Measurements from ENCODE around the gene RUSF1. TPM values are rescaled to one million over a fixed set of nuclear protein-coding genes. Genes with fewer than 3 reads are reported as not detected.
"Not testable (repeated sequence)": the region's sequence is repeated elsewhere in the genome, so short reads cannot be mapped to it uniquely, and the experiment has no call there.

RUSF1 gene
- 39.8 and 62.3 TPM in 2 replicates for total RNA-seq

GRCh38 chr16:31507929-31508705 lies at the start of gene RUSF1:
Gene RUSF1 (minus strand): TSS chr16:31508391. CDS start chr16:31508373, 18 bp downstream.
- peak; percentile 61 for DNase-seq (ENCODE audit: low read depth)

GRCh38 chr16:31542763-31543162 lies 34.6 kb upstream of the RUSF1 start:
- DNase-seq (ENCODE audit: low read depth) = no peak

GRCh38 chr16:31539762-31540161 lies 31.6 kb upstream of the RUSF1 start:
- DNase-seq (ENCODE audit: low read depth) = not testable (repeated sequence)

GRCh38 chr16:31538243-31538598 lies 30.0 kb upstream of the RUSF1 start:
- DNase-seq (ENCODE audit: low read depth) = not testable (repeated sequence)

- DNase-seq (ENCODE audit: low read depth) = peak; percentile 4
These were observed 29.4 kb upstream of the RUSF1 start for GRCh38 chr16:31537362-31538242.

GRCh38 chr16:31536804-31537361 lies 28.7 kb upstream of the RUSF1 start:
- DNase-seq (ENCODE audit: low read depth) = no peak

- DNase-seq (ENCODE audit: low read depth) = no peak
These were observed 27.5 kb upstream of the RUSF1 start for GRCh38 chr16:31535737-31536136.

- no peak for DNase-seq (ENCODE audit: low read depth)
These were observed 24.7 kb upstream of the RUSF1 start for GRCh38 chr16:31532896-31533295.

- no peak for DNase-seq (ENCODE audit: low read depth)
These were observed 23.9 kb upstream of the RUSF1 start for GRCh38 chr16:31532120-31532519.

- no peak for DNase-seq (ENCODE audit: low read depth)
These were observed 22.9 kb upstream of the RUSF1 start for GRCh38 chr16:31531096-31531495.

- no peak for DNase-seq (ENCODE audit: low read depth)
These were observed 22.2 kb upstream of the RUSF1 start for GRCh38 chr16:31530405-31530804.

- DNase-seq (ENCODE audit: low read depth) = no peak
These were observed 21.7 kb upstream of the RUSF1 start for GRCh38 chr16:31529937-31530312.

GRCh38 chr16:31529108-31529936 lies 21.1 kb upstream of the RUSF1 start:
- DNase-seq (ENCODE audit: low read depth) = peak; percentile 1

- no peak for DNase-seq (ENCODE audit: low read depth)
These were observed 20.4 kb upstream of the RUSF1 start for GRCh38 chr16:31528523-31529107.

GRCh38 chr16:31527734-31528274 lies 19.6 kb upstream of the RUSF1 start, which contains the start of gene AHSP:
Gene AHSP (plus strand): TSS chr16:31527900. CDS start chr16:31528140, 240 bp downstream.
- no peak for DNase-seq (ENCODE audit: low read depth)

- DNase-seq (ENCODE audit: low read depth) = no peak
These were observed 16.9 kb upstream of the RUSF1 start for GRCh38 chr16:31525113-31525512.

- DNase-seq (ENCODE audit: low read depth) = not testable (repeated sequence)
These were observed 15.6 kb upstream of the RUSF1 start for GRCh38 chr16:31523768-31524167.

- no peak for DNase-seq (ENCODE audit: low read depth)
These were observed 13.9 kb upstream of the RUSF1 start for GRCh38 chr16:31522071-31522470.

- DNase-seq (ENCODE audit: low read depth) = no peak
These were observed 13.2 kb upstream of the RUSF1 start for GRCh38 chr16:31521368-31521767.

GRCh38 chr16:31519759-31520431 lies 11.7 kb upstream of the RUSF1 start:
- no peak for DNase-seq (ENCODE audit: low read depth)

All from renal cortical epithelial cell (primary cell).